Epithelial cell of proximal tubule (primary cell): ENCODE data around the gene SLC9A9. TPM values are rescaled to one million over a fixed set of nuclear protein-coding genes. Genes with fewer than 3 reads are reported as not detected.

Source experiments
- DNase-seq: peaks from one replicate; pipeline ENCODE4 v3.0.0-alpha.2; 2011; ENCODE audit warnings: low read depth
- H3K4me3 ChIP-seq: 2 replicates; pipeline ENCODE4 v1.5.1; 2011; ENCODE audit warnings: low read depth, mild to moderate bottlenecking, low read length
- total RNA-seq: library from RNA; depleted of rRNA; stranded (reverse); fragments of >200 nt; gene quantifications from 2 replicates; pipeline ENCODE4 v1.2.3, GENCODE V29; 2015
- TF ChIP-seq, protein P1 (sequence below): conservative IDR thresholded peaks from 2 replicates; pipeline ENCODE4 v1.5.1; 2012; ENCODE audit warnings: low read depth, mild to moderate bottlenecking, low read length

Gene SLC9A9
- total RNA-seq, 1 donor from 2014 or later, result 0.17 TPM

DNA sequence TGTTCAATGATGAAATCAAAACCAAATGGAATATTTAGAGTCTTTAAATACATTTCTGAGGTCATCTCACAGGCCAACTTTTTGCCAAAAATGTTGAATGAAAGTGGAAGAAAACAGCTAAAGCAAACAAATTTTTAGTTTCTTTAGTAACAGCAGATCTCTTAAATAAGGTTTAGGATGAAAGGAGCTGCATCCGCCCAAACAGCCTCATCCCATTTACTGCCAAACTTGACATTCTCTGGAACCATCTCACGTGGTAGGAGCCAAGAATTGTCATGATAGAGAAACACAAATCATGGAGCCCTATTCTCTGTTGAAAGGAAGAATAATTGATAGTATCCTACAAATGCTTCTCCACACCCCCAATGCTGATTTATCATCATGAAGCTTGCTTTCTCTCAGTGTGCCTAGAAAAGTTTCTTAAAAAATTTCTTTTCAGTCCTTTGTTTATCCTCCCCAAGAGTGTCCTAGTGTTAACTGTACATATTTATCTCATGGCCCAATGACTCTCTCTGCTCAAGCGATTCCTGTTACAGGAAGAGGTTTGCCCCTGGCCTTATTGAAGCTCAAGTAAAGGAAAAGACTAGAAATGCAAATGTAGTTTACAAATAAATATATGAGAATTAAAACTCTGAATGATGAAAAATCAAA is 23.4 kb downstream of the SLC9A9 start:
- TF ChIP-seq, protein P1, sequence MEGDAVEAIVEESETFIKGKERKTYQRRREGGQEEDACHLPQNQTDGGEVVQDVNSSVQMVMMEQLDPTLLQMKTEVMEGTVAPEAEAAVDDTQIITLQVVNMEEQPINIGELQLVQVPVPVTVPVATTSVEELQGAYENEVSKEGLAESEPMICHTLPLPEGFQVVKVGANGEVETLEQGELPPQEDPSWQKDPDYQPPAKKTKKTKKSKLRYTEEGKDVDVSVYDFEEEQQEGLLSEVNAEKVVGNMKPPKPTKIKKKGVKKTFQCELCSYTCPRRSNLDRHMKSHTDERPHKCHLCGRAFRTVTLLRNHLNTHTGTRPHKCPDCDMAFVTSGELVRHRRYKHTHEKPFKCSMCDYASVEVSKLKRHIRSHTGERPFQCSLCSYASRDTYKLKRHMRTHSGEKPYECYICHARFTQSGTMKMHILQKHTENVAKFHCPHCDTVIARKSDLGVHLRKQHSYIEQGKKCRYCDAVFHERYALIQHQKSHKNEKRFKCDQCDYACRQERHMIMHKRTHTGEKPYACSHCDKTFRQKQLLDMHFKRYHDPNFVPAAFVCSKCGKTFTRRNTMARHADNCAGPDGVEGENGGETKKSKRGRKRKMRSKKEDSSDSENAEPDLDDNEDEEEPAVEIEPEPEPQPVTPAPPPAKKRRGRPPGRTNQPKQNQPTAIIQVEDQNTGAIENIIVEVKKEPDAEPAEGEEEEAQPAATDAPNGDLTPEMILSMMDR, result no peak
- H3K4me3 ChIP-seq, result no peak overlapping the region
- DNase-seq, result no peak

DNA sequence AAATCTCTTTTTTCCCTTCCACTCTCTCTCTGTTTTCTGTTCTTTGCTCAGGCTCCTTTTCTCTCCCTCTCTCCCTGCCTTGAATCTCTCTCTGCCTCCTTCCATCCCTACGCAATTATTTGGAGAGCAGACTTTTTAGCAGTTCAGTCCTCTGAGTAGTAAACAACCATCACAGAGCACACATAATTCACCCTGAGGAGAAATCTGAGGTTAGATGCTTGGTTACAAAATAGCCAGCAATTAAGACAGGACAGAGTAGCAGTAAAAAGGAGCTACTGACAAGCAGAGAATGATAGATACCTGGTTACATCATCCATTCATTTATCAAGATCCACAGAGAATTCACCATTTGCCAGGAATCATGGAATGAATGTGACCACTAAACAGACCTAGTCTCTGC is 25.5 kb downstream of the SLC9A9 start:
- DNase-seq, result no peak
- TF ChIP-seq, protein P1, result no peak
- H3K4me3 ChIP-seq, result no peak overlapping the region

DNA sequence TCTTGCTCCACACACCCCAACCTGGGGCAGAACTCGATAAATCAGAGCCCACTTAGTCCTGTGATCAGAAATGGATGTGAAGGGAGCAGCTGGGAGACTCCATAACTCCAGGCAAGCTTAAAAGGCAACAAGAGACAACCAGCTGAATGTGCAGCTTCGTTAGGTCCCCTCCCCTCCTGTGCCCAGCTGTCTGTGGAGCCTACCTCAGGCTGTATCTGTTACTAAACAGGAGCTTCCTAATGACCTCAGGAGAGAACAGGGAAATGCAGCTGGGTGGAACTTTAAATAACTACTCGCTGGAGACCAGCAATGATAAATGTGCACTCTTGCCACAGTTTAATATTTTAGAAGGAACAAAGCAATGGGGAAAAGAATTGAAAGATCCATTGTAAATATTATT is 25.9 kb downstream of the SLC9A9 start:
- DNase-seq, result no peak
- no peak overlapping the region for H3K4me3 ChIP-seq
- TF ChIP-seq, protein P1, result no peak

DNA sequence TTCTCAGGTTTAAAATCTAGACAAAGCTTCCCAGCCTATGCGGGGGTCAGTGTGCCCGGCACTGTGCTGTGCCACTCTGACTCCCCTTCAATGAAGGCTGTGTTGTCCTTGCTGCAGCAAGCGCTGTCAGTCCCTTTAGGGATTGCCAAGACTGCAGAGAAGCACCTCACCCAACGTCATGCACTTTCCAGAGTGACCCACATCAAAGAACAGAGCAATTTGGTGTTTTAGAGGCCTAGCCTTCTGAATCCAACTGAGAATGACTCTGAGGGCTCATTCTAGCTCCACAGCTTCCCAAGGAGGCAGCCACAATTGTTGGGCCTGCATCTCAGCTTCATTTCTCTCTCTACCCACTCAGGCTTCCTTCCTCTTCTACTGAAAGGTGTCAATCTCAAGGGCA is 26.4 kb downstream of the SLC9A9 start:
- no peak overlapping the region for H3K4me3 ChIP-seq
- TF ChIP-seq, protein P1, result no peak
- no peak for DNase-seq

DNA sequence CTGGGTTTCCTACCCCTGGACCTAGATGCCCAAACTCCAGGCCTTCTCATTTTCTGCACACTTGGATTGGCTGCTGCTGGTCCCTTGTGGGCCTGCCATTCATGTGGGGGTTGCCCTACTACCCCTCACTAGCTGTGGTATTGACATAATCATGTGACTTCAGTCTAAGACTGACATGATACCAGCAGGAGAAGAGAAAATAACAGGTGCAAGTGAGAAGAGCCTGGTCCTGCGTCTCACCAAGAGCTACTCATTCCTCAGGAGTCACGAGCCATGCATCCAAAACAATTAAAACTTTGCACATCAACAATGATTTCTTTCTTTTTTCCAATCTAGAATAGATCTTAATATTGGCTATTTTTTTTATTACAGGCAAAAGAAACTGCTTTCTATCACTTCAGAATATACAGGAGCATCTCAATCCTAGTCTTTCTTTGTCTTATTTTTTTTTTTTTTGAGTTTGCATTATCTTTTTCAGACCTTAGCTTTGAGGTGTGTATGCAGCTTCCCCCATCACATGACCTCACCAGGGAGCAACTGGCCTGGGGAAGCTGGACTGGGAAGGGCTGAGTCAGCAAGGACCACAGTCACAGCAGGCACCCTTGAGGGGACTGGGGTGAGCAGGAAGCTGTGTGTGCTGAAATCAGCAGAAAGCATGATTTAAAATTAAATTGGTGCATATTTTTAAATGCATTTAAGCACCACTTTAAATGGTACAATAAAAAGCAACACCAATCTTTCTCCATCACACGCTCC is 27.6 kb downstream of the SLC9A9 start:
- TF ChIP-seq, protein P1, result no peak
- no peak for DNase-seq

DNA sequence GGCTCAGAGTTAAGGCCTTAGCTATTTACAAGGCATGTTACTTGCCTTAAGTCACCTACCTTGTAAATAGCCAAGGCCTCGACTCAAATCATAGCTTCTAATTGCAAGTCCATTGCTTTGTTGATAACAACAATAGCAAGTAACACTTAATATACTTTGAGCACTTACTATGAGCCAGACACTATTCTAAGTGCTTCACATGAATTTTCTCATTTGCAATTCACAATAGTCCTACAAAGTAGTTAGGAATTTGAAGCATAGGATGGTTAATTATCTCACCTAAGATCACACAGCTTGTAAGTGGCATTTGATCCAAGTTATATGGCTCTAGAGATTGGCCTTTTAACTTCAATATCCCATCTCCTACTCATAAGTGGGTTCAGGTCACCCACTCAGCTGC is 28.4 kb downstream of the SLC9A9 start:
- H3K4me3 ChIP-seq, result no peak overlapping the region
- no peak for DNase-seq
- TF ChIP-seq, protein P1, result no peak

More for the DNA sequence above, 27.6 kb downstream of the SLC9A9 start:
- H3K4me3 ChIP-seq, result no peak overlapping the region
